ENCODE data around the gene ZNF579. TPM values are rescaled to one million over a fixed set of nuclear protein-coding genes. Genes with fewer than 3 reads are reported as not detected.

Gene ZNF579
- total RNA-seq, 1 donor from 2014 or later: 4.5 TPM

GRCh38 chr19:55611983-55612645 is 31.5 kb upstream of the ZNF579 start:
- DNase-seq (ENCODE audit: low spot score): no peak

GRCh38 chr19:55611300-55611982 is 30.8 kb upstream of the ZNF579 start:
- DNase-seq (ENCODE audit: low spot score) (no peak), ATAC-seq (no peak)

More at GRCh38 chr19:55611983-55612645, 31.5 kb upstream of the ZNF579 start:
- no peak for ATAC-seq

DNA sequence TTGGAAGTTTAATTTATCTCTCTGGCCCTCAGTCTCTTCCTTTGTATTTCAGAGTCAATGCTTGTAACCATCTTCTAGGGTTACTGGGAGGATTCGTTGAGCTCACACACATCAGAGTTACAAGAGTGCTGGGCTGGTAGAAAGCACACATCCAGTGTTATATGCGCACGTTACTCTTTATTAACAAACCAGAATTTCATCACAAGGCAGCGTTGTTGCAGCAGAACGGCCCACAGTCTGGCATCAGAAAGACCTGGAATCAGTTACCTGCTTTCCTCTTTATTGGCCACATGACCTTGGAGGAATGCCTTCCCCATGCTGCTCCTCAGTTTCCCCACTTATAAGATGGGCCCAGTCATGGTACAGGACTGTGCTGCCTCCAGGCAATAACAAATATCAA is 28.7 kb upstream of the ZNF579 start:
- DNase-seq (ENCODE audit: low spot score): no peak
- no peak for ATAC-seq

- ATAC-seq: no peak
Measured at GRCh38 chr19:55606817-55607216, 26.2 kb upstream of the ZNF579 start.

DNA sequence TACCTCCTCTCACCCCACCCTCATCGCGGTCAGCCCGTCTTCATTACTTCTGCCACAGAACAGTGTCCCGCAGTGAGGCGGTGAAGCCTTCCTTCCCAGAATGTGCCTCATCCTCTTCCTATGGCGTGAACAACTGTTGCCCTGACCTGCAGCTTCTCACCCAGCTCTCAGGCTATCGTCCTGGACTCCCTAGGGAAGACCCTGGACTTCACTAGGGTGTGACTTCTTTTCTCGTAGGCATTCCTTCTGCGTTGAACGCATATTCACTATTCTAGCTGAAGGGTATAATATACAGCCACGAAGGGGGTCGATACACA is 25.8 kb upstream of the ZNF579 start:
- no peak for ATAC-seq
- no peak for DNase-seq (ENCODE audit: low spot score)

More at GRCh38 chr19:55606817-55607216, 26.2 kb upstream of the ZNF579 start:
- no peak for DNase-seq (ENCODE audit: low spot score)

GRCh38 chr19:55605637-55606470 is 25.2 kb upstream of the ZNF579 start, which contains the start of gene ZNF865:
ZNF865 (plus strand) TSS chr19:55605647; CDS start chr19:55613619, 7,972 bp downstream.
- DNase-seq (ENCODE audit: low spot score) (peak; percentile 69), ATAC-seq (peak; percentile 65)

GRCh38 chr19:55605207-55605636 is 24.6 kb upstream of the ZNF579 start:
- DNase-seq (ENCODE audit: low spot score): peak; percentile 97
- peak; percentile 85 for ATAC-seq

GRCh38 chr19:55603581-55604292 is 23.1 kb upstream of the ZNF579 start:
- no peak for ATAC-seq
- DNase-seq (ENCODE audit: low spot score): no peak

- ATAC-seq: no peak
- DNase-seq (ENCODE audit: low spot score): no peak
Measured at GRCh38 chr19:55603115-55603514, 22.5 kb upstream of the ZNF579 start.

DNA sequence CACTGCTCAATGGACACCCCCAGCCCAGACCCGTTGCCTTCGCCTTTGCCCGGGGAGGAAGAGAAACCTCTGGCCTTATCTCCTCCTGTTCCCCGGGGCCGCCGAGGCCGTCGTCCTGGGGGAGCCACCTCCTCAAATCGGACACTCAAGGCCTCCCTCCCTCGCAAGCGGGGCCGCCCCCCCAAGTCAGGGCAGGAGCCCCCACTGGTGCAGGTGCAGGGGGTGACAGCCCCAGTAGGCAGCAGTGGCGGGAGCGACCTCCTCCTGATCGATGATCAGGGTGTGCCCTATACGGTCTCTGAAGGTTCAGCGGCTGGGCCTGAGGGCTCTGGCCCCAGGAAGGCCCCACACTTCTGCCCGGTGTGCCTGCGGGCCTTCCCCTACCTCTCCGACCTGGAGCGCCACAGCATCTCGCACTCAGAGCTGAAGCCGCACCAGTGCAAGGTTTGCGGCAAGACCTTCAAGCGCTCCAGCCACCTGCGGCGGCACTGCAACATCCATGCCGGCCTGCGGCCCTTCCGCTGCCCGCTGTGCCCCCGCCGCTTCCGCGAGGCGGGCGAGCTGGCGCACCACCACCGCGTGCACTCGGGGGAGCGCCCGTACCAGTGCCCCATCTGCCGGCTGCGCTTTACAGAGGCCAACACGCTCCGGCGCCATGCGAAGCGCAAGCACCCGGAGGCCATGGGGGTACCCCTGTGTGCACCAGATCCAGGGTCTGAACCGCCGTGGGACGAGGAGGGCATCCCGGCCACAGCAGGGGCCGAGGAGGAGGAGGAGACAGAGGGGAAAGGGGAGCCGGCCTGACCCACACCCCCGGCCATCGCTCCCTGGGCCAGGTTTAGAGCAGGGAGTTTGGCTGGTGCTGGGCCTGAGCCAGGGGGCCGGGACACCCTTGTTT is 21.7 kb upstream of the ZNF579 start:
- no peak for DNase-seq (ENCODE audit: low spot score)
- ATAC-seq: no peak

GRCh38 chr19:55601084-55601483 is 20.4 kb upstream of the ZNF579 start:
- no peak for ATAC-seq
- no peak for DNase-seq (ENCODE audit: low spot score)

DNA sequence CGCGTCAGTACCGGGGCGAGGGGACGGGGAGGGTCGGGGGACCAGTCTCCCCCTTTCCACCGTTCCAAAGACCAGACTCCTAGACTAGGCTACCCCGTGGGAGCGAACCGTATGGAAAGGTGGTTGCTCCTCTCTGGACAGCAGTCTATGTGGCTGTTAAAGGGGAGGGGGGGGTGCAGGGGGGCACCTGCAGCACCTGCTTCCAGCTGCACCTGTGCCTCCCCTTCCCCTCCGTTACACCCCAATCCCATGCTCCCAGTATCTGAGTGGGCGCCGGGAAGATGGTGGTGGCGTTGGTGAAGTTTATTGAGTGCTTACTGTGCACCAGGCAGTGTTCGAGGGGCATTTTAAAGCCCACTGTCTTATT is 20.0 kb upstream of the ZNF579 start:
- DNase-seq (ENCODE audit: low spot score) (no peak), ATAC-seq (no peak)

DNA sequence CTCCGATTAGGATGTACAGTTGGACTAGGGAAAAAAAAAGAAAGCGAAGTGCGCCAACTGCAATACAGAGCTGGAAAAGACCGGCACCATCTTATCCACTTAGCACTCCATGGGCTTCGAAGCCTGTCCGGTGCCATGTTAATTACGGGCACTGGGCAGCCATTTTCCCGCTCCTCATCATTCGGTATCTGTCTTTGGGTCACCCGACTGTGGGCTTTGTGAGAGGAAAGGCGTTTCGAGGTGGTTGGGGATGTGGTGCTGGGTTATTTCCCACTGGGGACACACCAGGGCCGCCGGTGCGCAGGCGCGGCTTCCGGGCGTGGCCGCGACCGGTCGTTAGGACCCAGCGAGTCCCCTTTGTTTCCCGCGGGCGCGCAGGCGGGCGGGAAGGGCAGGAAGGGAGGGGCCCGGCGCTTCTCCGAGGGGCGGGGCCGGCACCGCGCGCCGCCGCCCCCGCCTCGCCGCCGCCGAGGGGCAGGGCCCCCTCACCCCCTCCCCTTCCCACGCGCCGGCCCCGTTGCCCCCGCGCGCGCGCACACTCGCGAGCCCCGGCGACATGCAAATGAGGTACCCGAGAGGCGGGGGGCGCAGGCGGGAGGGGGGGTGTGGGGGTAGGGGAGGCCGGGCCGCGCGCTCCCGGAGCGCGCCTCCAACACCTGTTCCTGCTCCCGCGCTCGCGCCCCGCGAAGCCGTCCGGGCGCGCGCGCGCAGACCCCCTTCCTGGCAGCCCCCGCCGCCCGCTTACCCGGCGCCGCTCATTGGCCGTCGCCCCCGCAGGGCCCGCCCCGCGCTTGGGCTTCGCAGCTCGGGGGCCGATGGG is 19.4 kb upstream of the ZNF579 start, which contains the start of gene ZNF524:
Gene ZNF524 (plus strand): TSS at position 447 of the 820 bp plus-strand sequence. CDS start 1,825 bp downstream, outside the sequence.
- DNase-seq (ENCODE audit: low spot score) (peak; percentile 89), ATAC-seq (peak; percentile 71)

DNA sequence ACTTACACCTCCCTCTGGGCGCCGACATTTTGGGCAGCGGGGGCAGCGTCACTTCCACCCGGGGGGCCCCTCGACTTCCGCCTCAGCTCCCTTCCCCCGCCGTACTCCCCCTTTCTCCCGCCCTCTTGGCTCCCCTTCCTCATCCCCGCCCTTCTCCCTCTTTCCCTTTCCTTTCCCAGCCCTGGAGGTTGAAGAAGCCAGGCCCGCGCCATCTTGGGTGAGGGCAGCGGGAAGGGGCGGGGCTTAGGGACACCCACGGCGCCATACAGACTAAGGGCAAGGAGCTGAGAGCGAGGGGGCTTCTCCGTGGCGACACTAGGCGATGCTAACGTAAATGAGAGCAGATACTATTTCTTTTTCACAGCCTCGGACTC is 18.8 kb upstream of the ZNF579 start, which contains the start of gene FIZ1:
Gene FIZ1 (minus strand): TSS at position 50 of the 374 bp plus-strand sequence. CDS start 1,652 bp downstream, outside the sequence.
- peak; percentile 86 for ATAC-seq
- DNase-seq (ENCODE audit: low spot score): peak; percentile 99

- DNase-seq (ENCODE audit: low spot score) (peak; percentile 93), ATAC-seq (peak; percentile 82)
Measured at GRCh38 chr19:55598719-55599467, 18.2 kb upstream of the ZNF579 start.

DNA sequence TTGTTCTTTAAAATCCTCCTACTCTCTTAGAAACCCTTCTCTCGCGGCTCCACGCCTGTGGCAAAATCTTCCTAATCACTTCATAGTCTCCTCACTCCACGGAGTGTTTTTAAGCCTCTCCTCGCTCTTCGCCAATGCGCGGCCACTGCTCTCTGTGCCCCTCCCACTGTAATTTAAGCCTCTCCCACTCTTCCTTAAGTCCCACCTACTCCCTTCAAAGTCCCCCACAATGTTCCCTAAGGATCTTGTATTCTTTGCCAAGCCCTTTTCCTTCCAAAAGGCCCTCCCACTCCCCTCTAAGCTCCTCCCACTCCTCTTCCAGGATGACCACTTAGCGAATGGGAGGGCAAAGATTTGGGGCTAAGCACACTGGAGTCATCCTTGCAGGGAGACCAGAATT is 17.4 kb upstream of the ZNF579 start:
- no peak for ATAC-seq

DNA sequence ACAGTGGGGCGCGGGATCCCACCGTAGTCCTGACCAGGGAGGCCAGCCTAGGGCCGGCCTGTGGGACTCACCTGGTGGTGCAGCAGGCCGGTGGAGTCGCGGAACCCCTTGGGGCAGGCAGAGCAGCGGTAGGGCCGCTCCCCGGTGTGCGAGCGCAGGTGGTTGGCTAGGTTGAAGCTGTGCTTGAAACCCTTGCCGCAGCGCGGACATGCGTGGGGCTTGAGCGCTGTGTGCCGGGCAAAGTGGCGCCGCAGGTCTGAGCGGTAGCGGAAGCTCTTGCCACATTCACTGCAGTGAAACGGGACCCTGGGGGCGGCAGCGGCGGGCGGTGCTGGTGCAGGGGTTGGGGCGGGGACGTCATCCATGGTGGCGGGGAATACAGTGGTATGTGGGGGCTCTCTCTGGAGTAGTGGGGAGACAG is 16.9 kb upstream of the ZNF579 start:
- DNase-seq (ENCODE audit: low spot score) (no peak), ATAC-seq (no peak)

More for the DNA sequence above, 17.4 kb upstream of the ZNF579 start:
- DNase-seq (ENCODE audit: low spot score): no peak

- DNase-seq (ENCODE audit: low spot score) (no peak), ATAC-seq (no peak)
Measured at GRCh38 chr19:55596304-55596703, 15.7 kb upstream of the ZNF579 start.
